Activated T-helper 9 cell treated with anti-CD3 and anti-CD28 coated beads, Interleukin-2, amount 50 U/mL, for 16 hours (primary cell): ENCODE measurements around the gene SEMA3G.
A peak's percentile ranks its signal among the peaks of the same experiment; 100 is the strongest.

ENCODE experiments used
- DNase-seq: peaks from one replicate; pipeline ENCODE4 v3.0.0-alpha.2; 2020; ENCODE audit warnings: low read depth

SEMA3G gene

GRCh38 chr3:52444860-52445793 is at the start of gene SEMA3G:
Gene SEMA3G (minus strand): TSS chr3:52445103. CDS start chr3:52445027, 76 bp downstream.
- peak; percentile 58 for DNase-seq

- no peak for DNase-seq
These were observed 49.5 kb upstream of the SEMA3G start for GRCh38 chr3:52494445-52494844.

GRCh38 chr3:52493232-52494017 is 48.5 kb upstream of the SEMA3G start:
- DNase-seq = no peak

- DNase-seq = no peak
These were observed 47.2 kb upstream of the SEMA3G start for GRCh38 chr3:52492059-52492458.

DNA sequence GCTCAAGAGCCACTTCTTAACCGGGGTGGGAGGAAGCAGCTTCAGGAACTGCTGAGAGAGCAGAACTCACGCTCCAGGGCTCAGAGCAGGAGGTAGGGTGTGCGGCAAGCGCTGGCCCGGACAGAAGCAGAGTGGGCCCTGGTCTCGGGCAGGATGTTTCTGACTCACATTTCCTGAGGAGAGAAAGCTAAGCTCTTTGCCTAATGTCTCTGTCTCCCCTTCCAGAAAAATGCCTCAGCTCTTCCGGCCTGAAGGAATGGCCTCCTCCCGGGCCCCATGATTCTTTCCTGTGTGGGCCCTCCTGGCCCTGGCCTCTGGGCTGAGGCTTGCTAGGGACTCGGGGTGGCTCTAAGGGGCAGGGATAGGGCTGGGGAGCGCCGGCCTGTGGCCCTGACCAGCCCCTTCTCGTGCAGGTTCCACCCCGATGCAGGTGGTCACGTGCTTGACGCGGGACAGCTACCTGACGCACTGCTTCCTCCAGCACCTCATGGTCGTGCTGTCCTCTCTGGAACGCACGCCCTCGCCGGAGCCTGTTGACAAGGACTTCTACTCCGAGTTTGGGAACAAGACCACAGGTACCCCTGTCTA is 46.1 kb upstream of the SEMA3G start:
- DNase-seq = no peak

DNA sequence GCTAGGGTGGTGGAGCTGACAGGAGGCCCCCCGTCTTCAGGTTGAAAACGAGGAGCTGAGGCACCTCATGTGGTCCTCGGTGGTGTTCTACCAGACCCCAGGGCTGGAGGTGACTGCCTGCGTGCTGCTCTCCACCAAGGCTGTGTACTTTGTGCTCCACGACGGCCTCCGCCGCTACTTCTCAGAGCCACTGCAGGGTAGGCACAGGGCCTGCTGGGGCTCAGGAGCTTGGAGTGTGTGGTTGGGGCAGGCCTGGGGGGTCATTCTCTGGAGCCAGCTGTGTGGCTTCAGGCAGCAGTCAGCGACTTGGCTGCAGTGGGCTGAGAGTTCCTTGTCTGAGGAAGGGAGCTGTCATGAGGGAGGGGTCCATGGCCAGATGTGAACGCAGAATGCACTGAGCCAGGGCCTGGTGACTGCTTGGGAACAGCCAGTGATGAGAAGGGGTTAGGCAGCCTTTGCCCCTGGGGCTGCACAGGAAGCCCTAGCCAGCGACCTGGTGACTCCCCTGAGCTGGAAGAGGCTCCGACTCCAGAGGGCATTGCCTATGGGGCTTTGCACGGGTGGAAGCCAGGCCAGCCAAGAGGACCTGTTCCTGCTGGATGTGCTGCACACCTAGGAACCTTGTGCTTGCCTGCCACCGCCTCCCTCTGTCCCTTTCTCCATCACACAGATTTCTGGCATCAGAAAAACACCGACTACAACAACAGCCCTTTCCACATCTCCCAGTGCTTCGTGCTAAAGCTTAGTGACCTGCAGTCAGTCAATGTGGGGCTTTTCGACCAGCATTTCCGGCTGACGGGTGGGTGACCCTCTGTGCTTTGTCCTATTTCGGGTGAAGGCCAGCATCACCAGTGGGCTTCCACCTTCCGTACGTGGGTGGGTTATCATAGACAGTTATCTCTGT is 45.4 kb upstream of the SEMA3G start:
- DNase-seq = no peak

- DNase-seq = no peak
These were observed 44.5 kb upstream of the SEMA3G start for GRCh38 chr3:52489453-52489852.

DNA sequence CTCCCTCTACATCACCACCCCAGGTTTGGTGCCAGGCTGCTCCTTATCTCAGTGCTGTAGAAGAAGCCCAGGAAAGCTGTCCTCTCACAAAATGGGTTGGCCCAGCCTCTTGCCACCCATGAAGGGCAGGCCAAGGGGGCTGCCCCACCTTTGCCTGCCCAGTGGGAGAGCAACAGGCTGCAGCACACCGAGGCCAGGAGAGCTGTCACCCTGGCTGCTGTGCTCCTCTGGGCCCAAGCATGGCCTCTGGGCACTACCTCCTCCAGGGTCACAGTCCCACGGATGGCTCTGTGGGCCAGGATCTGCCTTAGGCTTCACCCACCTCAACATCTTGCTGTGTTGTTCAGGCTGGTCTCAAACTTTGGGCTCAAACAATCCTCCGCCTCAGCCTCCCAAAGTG is 43.8 kb upstream of the SEMA3G start:
- no peak for DNase-seq

GRCh38 chr3:52487788-52488691 is 43.1 kb upstream of the SEMA3G start:
- DNase-seq = no peak

GRCh38 chr3:52487050-52487787 is 42.3 kb upstream of the SEMA3G start:
- DNase-seq = no peak

- DNase-seq = no peak
These were observed 40.0 kb upstream of the SEMA3G start for GRCh38 chr3:52484680-52485461.

DNA sequence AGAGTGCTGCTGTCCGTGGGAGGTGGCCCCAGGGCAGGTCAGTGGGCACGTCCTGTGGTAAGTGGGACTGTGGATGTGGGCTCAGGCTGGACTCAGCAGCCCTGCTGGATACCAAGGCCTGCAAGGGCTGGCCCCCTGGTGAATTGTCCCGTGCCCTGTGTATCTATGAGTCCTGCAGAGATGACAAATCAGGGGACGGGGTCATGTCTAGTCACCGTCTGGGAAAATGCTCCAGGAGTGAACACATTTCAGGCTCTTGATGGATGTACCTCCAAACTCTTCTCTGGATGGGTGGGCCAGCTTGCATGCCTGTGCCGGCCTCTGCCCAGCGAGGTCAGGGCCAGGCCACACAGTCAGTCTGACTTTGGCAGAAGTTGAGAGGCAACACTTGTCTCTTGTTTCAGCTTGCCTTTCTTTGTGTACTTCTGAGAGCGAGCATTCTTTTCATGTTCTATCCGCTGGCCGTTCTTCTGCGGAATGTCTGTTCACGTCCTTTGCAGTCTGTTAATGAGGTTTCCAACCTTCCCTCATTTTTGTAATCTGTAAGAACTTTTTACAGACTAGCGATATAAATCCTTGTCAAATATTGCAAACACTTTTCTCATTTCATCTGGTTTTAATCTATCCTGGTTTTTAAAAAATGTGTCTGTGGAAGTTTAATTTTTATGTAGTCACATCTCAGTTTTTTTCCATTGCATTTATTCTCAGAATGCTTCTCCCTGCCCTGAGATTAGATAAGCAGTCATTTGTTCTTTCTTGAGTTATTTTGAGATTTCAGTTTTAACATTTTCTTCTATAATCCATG is 38.9 kb upstream of the SEMA3G start:
- DNase-seq = no peak

GRCh38 chr3:52483081-52483480 is 38.2 kb upstream of the SEMA3G start:
- no peak for DNase-seq

GRCh38 chr3:52481819-52482521 is 37.1 kb upstream of the SEMA3G start:
- DNase-seq = no peak

DNA sequence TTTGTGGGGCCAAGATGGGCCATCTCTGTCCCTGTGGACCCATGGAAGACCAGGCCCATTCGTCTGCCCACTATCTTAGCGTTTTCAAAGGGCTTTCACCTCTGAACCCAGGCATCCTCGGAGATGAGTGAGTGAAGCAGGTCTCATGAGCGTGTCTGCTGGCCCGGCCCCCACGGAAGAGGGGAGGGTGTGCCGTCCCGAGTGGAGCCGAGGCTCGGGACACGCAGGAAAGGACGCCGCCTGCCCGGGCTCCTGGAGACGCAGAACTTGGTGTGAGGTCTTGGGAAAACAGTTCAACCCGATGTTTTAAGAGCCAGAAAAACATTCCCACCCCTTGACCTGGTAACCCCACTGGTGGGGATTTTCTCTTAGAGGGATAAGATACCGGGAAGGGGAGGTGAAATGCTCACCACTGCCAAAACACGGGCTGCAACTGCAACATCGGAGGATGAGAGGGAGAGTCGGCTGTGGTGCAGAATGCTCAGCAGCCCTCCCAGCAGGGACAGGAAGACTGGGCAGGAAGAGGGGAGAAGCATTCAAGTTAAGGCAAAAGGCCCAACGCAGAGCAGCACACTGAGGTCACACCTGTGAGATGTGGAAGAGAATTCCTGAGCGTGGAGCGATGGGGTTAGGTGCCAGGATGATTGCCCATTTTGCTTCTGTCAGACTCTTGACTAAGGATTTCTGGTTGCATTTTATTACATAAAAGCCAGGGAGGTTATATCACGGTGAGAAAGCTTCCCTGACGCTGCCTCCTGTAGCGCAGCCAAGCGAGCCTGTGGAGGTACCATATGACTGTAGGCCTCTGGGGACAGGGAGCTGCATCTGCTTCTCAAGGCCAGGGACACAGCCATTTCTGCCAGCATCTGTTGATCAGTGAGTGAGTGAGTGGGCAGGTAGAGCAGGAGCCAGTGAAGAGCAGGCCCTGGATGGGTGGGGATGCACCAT is 36.1 kb upstream of the SEMA3G start:
- no peak for DNase-seq

DNA sequence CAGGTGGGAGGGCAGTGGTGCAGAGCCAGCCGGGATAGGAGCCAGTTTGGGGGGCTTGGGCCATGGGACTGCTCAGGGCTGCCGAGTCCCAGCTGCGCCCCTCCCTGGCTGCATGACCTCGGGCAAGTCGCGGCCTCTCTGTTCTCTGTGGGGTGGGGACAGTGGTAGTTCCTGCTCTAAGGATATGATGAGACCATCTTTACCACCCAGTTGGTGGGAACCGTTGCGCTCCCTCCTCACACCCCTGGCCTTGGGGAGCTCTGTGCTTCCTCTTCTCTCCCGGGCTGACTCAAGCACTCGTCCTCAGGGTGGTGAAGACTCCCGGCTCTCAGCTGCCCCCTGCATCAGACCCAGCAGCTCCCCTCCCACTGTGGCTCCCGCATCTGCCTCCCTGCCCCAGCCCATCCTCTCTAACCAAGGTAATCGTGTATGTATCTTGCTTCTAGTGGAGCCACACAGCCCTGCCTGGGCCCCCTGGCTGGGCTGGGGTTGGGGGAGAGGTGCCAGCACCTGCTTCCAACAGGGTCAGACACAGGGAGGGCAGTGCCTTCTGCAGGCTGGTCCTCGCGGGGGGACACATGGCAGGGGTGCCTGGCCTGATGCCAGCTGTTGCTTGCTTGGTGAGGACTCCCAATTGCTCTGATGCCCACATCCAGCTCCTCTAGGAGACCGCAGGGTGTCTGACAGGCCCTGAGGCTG is 35.1 kb upstream of the SEMA3G start:
- no peak for DNase-seq
